Fibroblast of the aortic adventitia (primary cell): Measurements from ENCODE around the gene MCAM. TPM values are rescaled to one million over a fixed set of nuclear protein-coding genes. Genes with fewer than 3 reads are reported as not detected.

Experiments
- DNase-seq: peaks from one replicate; pipeline ENCODE4 v3.0.0-alpha.2; 2010; ENCODE audit warnings: low read depth
- H3K4me3 ChIP-seq: 2 replicates; pipeline ENCODE4 v1.5.1; 2011; ENCODE audit warnings: low read depth, mild to moderate bottlenecking, control low read depth, low read length, moderate library complexity
- CTCF ChIP-seq: IDR thresholded peaks from 2 replicates; pipeline ENCODE4 v1.5.1; 2011; ENCODE audit warnings: mild to moderate bottlenecking, low read length, control low read depth, inconsistent platforms; ENCODE audit not compliant: insufficient read depth
- total RNA-seq: library from RNA; depleted of rRNA; stranded (reverse); fragments of >200 nt; gene quantifications from 2 replicates; pipeline ENCODE4 v1.2.3, GENCODE V29; 2012; ENCODE audit warnings: low replicate concordance

MCAM gene
- 2.2 and 52.1 TPM in 2 replicates for total RNA-seq

DNA sequence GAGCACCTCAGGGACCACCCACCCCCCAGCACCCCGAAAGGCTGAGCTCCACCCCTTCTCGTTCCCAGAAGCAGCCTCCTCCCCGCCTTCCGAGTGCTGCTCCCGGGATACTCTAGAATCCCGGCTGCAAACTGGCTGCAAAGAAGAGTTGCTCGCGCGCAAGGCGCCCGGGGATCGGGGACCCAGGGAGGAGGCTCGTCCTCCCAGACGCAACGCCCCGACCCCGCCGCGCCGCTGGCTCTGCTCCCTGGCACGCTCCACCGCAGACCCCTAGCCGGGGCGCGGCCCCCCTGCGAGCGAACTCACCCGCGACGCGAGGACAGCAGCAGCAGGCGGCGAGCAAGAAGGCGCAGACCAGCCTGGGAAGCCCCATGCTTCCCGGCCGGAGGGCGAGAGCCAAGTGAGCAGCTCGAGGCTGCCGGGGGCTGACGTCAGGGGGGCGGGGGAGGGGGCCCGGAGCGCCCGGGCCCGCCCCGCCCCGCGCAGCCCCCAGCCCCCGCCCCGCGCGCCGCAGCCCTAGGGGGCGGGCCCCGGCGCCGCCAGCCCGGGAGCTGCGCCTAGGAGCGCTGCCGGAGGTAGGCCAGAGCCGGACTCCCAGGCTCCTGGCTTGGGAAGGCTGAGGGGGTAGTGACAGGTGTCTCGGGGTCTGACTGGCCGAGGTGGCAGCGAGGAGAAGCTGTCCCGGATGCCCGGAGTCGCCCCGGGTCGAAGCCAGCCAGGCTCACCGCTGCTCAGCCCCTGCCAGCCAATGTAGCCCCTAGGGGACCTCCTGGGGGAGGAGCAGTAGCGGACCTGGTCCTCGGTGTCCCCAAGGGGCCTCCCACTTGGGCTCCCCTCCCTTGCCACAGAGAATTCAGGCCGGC is at the start of gene MCAM:
MCAM (minus strand) TSS at position 402 of the 863 bp plus-strand sequence; CDS start at position 373, 29 bp downstream.
- TF ChIP-seq CTCF, result no peak
- peak; percentile 11 for DNase-seq
- H3K4me3 ChIP-seq, result peak within 1 kb of the TSS; percentile 53

GRCh38 chr11:119365071-119365591 is 48.2 kb upstream of the MCAM start:
- TF ChIP-seq CTCF, result no peak
- no peak overlapping the region for H3K4me3 ChIP-seq
- no peak for DNase-seq

- no peak for TF ChIP-seq CTCF
- H3K4me3 ChIP-seq, result peak overlapping the region; percentile 51
- no peak for DNase-seq
Measured at GRCh38 chr11:119363851-119364590, 47.1 kb upstream of the MCAM start.

DNA sequence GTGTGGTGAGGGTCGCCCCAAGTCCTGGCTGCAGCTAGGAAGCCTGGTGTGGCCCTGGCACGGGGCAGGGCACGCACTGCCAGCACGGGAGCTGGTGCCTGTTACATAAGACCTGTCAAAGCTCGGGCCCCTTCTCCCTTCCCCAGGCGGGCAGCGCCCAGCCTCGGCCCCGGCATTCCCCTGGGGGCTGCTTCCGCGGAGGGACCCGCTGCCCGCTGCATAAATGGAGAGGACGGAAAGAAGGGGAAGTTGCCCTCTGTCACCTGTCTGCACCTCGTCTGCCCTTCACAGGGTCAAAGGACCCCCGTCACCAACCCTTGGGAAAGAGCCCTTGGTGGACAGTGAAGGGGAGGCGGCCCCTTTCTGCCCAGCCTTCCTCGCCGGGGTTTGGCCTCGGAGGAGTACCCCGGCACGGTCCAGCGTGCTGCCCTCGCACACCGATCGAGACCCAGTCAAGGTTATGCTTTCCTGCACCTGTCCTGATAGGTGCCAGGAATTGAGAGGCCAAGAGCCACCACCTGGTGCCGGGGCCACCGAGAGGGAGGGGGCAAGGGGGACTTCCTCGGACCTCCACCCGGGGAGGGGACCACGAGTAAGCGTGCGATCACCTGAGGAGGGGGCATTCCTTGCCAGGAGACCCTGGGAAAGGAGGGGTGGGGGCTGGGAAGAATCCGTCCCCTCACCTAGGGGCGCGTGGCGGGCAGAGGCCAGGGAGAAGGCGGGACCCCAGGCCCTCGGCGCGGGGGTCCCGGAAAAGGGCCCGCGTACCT is 46.3 kb upstream of the MCAM start:
- no peak for TF ChIP-seq CTCF
- no peak overlapping the region for H3K4me3 ChIP-seq
- DNase-seq, result no peak

GRCh38 chr11:119362741-119363080 is 45.8 kb upstream of the MCAM start:
- no peak overlapping the region for H3K4me3 ChIP-seq
- no peak for TF ChIP-seq CTCF
- no peak for DNase-seq

GRCh38 chr11:119361941-119362725 is 45.2 kb upstream of the MCAM start:
- DNase-seq, result no peak
- no peak for TF ChIP-seq CTCF
- H3K4me3 ChIP-seq, result no peak overlapping the region
